Stimulated activated CD8-positive, alpha-beta memory T cell treated with anti-CD3 and anti-CD28 coated beads, Interleukin-7, amount 100 ng/mL, for 1 hour (primary cell): ENCODE measurements around the gene SP6.
A peak's percentile ranks its signal among the peaks of the same experiment; 100 is the strongest.

Experiments used
- DNase-seq, 2 donors: peaks; one replicate each; pipeline ENCODE4 v3.0.0-alpha.2; 2020; ENCODE audit warnings: low read depth in 2 of 2

Gene SP6

GRCh38 chr17:47836601-47837000 lies 14.4 kb downstream of the SP6 start:
- no peak for DNase-seq

GRCh38 chr17:47834756-47835155 lies 16.2 kb downstream of the SP6 start:
- DNase-seq, result no peak

GRCh38 chr17:47831934-47832327 lies 19.0 kb downstream of the SP6 start:
- DNase-seq, result no peak

GRCh38 chr17:47831003-47831933 lies 19.7 kb downstream of the SP6 start, which contains the start of the genes LRRC46 and MRPL10:
LRRC46 (plus strand) TSS chr17:47831670; CDS start chr17:47831990, 320 bp downstream.
MRPL10 (minus strand) TSS chr17:47831541; CDS start chr17:47831511, 30 bp downstream.
- peak; percentile 85 for DNase-seq

GRCh38 chr17:47830396-47831002 lies 20.5 kb downstream of the SP6 start:
- no peak for DNase-seq

- peak in 1 of 2 donors; percentile 31 for DNase-seq
Measured at GRCh38 chr17:47829870-47830269, 21.1 kb downstream of the SP6 start.

- DNase-seq, result no peak
Measured at GRCh38 chr17:47823519-47823918, 27.4 kb downstream of the SP6 start.

- no peak for DNase-seq
Measured at GRCh38 chr17:47822785-47823184, 28.2 kb downstream of the SP6 start.

GRCh38 chr17:47821424-47822391 lies 29.3 kb downstream of the SP6 start, which contains the start of gene OSBPL7:
OSBPL7 (minus strand) TSS chr17:47821794; CDS start chr17:47820278, 1,516 bp downstream.
- peak; percentile 61 for DNase-seq

GRCh38 chr17:47821031-47821423 lies 29.9 kb downstream of the SP6 start:
- DNase-seq, result no peak

GRCh38 chr17:47820033-47820789 lies 30.8 kb downstream of the SP6 start:
- DNase-seq, result no peak

GRCh38 chr17:47819475-47819874 lies 31.5 kb downstream of the SP6 start:
- no peak for DNase-seq

GRCh38 chr17:47818002-47818695 lies 32.8 kb downstream of the SP6 start:
- no peak for DNase-seq

GRCh38 chr17:47816947-47817346 lies 34.0 kb downstream of the SP6 start:
- no peak for DNase-seq

- DNase-seq, result no peak
Measured at GRCh38 chr17:47816111-47816735, 34.7 kb downstream of the SP6 start.

GRCh38 chr17:47815106-47815918 lies 35.7 kb downstream of the SP6 start:
- no peak for DNase-seq

- DNase-seq, result no peak
Measured at GRCh38 chr17:47813512-47814031, 37.4 kb downstream of the SP6 start.

GRCh38 chr17:47813077-47813476 lies 37.9 kb downstream of the SP6 start:
- DNase-seq, result no peak
